Hematopoietic multipotent progenitor cell treated with erythropoietin and hydrocortisone succinate and interleukin-3 and kit ligand, for 17 days (in vitro differentiated cells): ENCODE results near the gene KIF1B.
"Not testable (repeated sequence)": the region's sequence is repeated elsewhere in the genome, so short reads cannot be mapped to it uniquely, and the experiment has no call there.

Experiments
- DNase-seq: peaks from one replicate; pipeline ENCODE4 v3.0.0-alpha.2; 2015; ENCODE audit warnings: low spot score

Gene KIF1B

GRCh38 chr1:10236405-10237156, 26.2 kb downstream of the KIF1B start:
- DNase-seq: no peak

GRCh38 chr1:10237157-10237539, 26.8 kb downstream of the KIF1B start:
- DNase-seq: no peak

GRCh38 chr1:10242135-10242534, 31.8 kb downstream of the KIF1B start:
- no peak for DNase-seq

GRCh38 chr1:10242811-10243210, 32.4 kb downstream of the KIF1B start:
- no peak for DNase-seq

- DNase-seq: no peak
These were observed 35.3 kb downstream of the KIF1B start for GRCh38 chr1:10245674-10246073.

- no peak for DNase-seq
These were observed 39.6 kb downstream of the KIF1B start for GRCh38 chr1:10249808-10250457.

- no peak for DNase-seq
These were observed 40.3 kb downstream of the KIF1B start for GRCh38 chr1:10250663-10251062.

GRCh38 chr1:10251325-10252108, 41.1 kb downstream of the KIF1B start:
- DNase-seq: not testable (repeated sequence)

GRCh38 chr1:10252508-10252907, 42.1 kb downstream of the KIF1B start:
- DNase-seq: no peak

- no peak for DNase-seq
These were observed 42.8 kb downstream of the KIF1B start for GRCh38 chr1:10253149-10253548.

GRCh38 chr1:10253755-10254154, 43.4 kb downstream of the KIF1B start:
- no peak for DNase-seq

GRCh38 chr1:10257851-10258250, 47.5 kb downstream of the KIF1B start:
- DNase-seq: no peak

GRCh38 chr1:10259547-10259946, 49.2 kb downstream of the KIF1B start:
- not testable (repeated sequence) for DNase-seq

GRCh38 chr1:10263450-10264082, 53.2 kb downstream of the KIF1B start:
- DNase-seq: no peak

- DNase-seq: no peak
These were observed 54.7 kb downstream of the KIF1B start for GRCh38 chr1:10265027-10265426.

GRCh38 chr1:10265900-10266299, 55.5 kb downstream of the KIF1B start:
- DNase-seq: no peak

- DNase-seq: no peak
These were observed 56.9 kb downstream of the KIF1B start for GRCh38 chr1:10267319-10267718.

GRCh38 chr1:10267921-10268320, 57.6 kb downstream of the KIF1B start:
- DNase-seq: no peak

GRCh38 chr1:10271090-10271489, 60.7 kb downstream of the KIF1B start:
- DNase-seq: no peak

- DNase-seq: no peak
These were observed 61.5 kb downstream of the KIF1B start for GRCh38 chr1:10271869-10272268.

- no peak for DNase-seq
These were observed 61.9 kb downstream of the KIF1B start for GRCh38 chr1:10272274-10272673.

GRCh38 chr1:10278880-10279279, 68.5 kb downstream of the KIF1B start:
- no peak for DNase-seq
